Prostate gland (tissue), 2 donors: ENCODE measurements around the gene GALNTL6. TPM values are rescaled to one million over a fixed set of nuclear protein-coding genes. Genes with fewer than 3 reads are reported as not detected.

ENCODE experiments used
- DNase-seq: peaks from one replicate; pipeline ENCODE4 v3.0.0-alpha.2; 2019; ENCODE audit warnings: low spot score
- H3K27ac ChIP-seq, 2 donors: fragments of 200-600 bp; sonication (generic); 2 replicates each; pipeline ENCODE4 v1.5.1; 2017 to 2019
- H3K27me3 ChIP-seq: fragments of 200-600 bp; sonication (generic); replicated peaks from 2 replicates; pipeline ENCODE4 v1.5.1; 2019; ENCODE audit not compliant: insufficient read depth
- H3K36me3 ChIP-seq, 2 donors: fragments of 200-600 bp; sonication (generic); 1 replicate in 1 of 2; 2 replicates in 1 of 2; pipeline versions ENCODE4 v1.5.1 to v1.8.1; 2017 to 2019
- H3K4me1 ChIP-seq: fragments of 200-600 bp; sonication (generic); replicated peaks from 2 replicates; pipeline ENCODE4 v1.5.1; 2019
- H3K4me3 ChIP-seq, 2 donors: fragments of 200-600 bp; sonication (generic); 2 replicates each; pipeline ENCODE4 v1.5.1; 2017 to 2019
- H3K9me3 ChIP-seq: fragments of 200-600 bp; sonication (generic); 2 replicates; pipeline ENCODE4 v1.5.1; 2017
- CTCF ChIP-seq, 4 experiments: fragments of 200-600 bp in 2 of 4; fragments of 450-650 bp in 2 of 4; sonication (generic) in 2 of 4; IDR thresholded peaks; 1 replicate in 3 of 4; 2 replicates in 1 of 4; pipeline ENCODE4 v1.5.1; 2016 to 2019; ENCODE audit warnings: antibody characterized with exemption in 4 of 4, mild to moderate bottlenecking in 2 of 4, moderate library complexity in 2 of 4
- POLR2A ChIP-seq: fragments of 450-650 bp; IDR thresholded peaks from one replicate; pipeline ENCODE4 v1.6.1; 2016; ENCODE audit warnings: antibody characterized with exemption, mild to moderate bottlenecking
- POLR2AphosphoS5 ChIP-seq: sonication (generic); formaldehyde crosslinking; IDR thresholded peaks from one replicate; pipeline ENCODE4 v1.6.1; 2017; ENCODE audit warnings: antibody characterized with exemption
- WGBS: methylation state at CpG from one replicate; pipeline ENCODE4 v1.1.5; 2018; 5-methylcytosine and 5-hydroxymethylcytosine counted together
- intact Hi-C: fragments of 100-400 bp; cut with DNase I; formaldehyde crosslinking; loops from one replicate; pipeline ENCODE4 v1.14.2; 2022
- total RNA-seq, 2 donors: library from RNA; depleted of rRNA; stranded (reverse); fragments of >200 nt; gene quantifications; one replicate each; pipeline ENCODE4 v1.1.0, GENCODE V29; 2016

The GALNTL6 gene
- total RNA-seq, 2 donors from 2014 or later: 0.23 to 0.85 TPM

GRCh38 chr4:171793723-171794122 is 19.5 kb upstream of the GALNTL6 start:
- Histone ChIP-seq H3K27ac (no peak overlapping the region), H3K4me1 (no peaks in the 10 kb centered on the region), H3K36me3 (no peaks in the 10 kb centered on the region), H3K9me3 (no peaks in the 10 kb centered on the region), H3K4me3 (no peak overlapping the region), H3K27me3 (no peaks in the 10 kb centered on the region)
- no peak for DNase-seq
- 37% methylated on average over 5 of the region's 5 CpGs for WGBS
- no peak for TF ChIP-seq CTCF (IDR thresholded peaks at IDR 0.05)
- TF ChIP-seq POLR2A: no peak
- TF ChIP-seq POLR2AphosphoS5: no peak
- intact Hi-C loops: no loop called here

- Histone ChIP-seq H3K9me3 (no peaks in the 10 kb centered on the region), H3K36me3 (no peaks in the 10 kb centered on the region), H3K27me3 (no peaks in the 10 kb centered on the region), H3K4me1 (no peaks in the 10 kb centered on the region), H3K27ac (no peak overlapping the region), H3K4me3 (no peak overlapping the region)
- intact Hi-C loops: no loop called here
- DNase-seq: no peak
- TF ChIP-seq POLR2A: no peak
- no peak for TF ChIP-seq CTCF (IDR thresholded peaks at IDR 0.05)
- no peak for TF ChIP-seq POLR2AphosphoS5
- 83% methylated on average over 2 of the region's 2 CpGs for WGBS
These were observed 18.7 kb upstream of the GALNTL6 start for GRCh38 chr4:171794528-171794927.

GRCh38 chr4:171809854-171810253 is 3.4 kb upstream of the GALNTL6 start:
- Histone ChIP-seq H3K4me1 (no peaks in the 10 kb centered on the region), H3K9me3 (no peaks in the 10 kb centered on the region), H3K4me3 (no peak overlapping the region), H3K36me3 (no peaks in the 10 kb centered on the region), H3K27me3 (peaks cover 15% of the 10 kb centered on the region), H3K27ac (no peak overlapping the region)
- 79% methylated on average over 1 of the region's 1 CpG for WGBS
- no peak for TF ChIP-seq POLR2A
- no peak for TF ChIP-seq POLR2AphosphoS5
- TF ChIP-seq CTCF (IDR thresholded peaks at IDR 0.05): no peak
- DNase-seq: no peak
- intact Hi-C loops: no loop called here

GRCh38 chr4:171812333-171812664 is 905 bp upstream of the GALNTL6 start:
- intact Hi-C loops: no loop called here
- DNase-seq: no peak
- H3K4me3 ChIP-seq: no peak overlapping the region

More at GRCh38 chr4:171812333-171812664, 905 bp upstream of the GALNTL6 start:
- no peaks in the 10 kb centered on the region for H3K9me3 ChIP-seq
- H3K4me1 ChIP-seq: no peaks in the 10 kb centered on the region
- WGBS: 4% methylated on average over 8 of the region's 12 CpGs
- H3K27ac ChIP-seq: no peak overlapping the region
- TF ChIP-seq POLR2AphosphoS5 (no peak), POLR2A (no peak), CTCF (IDR thresholded peaks at IDR 0.05) (no peak)
- peaks cover 15% of the 10 kb centered on the region for H3K27me3 ChIP-seq
- H3K36me3 ChIP-seq: no peaks in the 10 kb centered on the region
